Endothelial cell of umbilical vein (primary cell): ENCODE data around the gene PIK3C2G. TPM values are rescaled to one million over a fixed set of nuclear protein-coding genes. Genes with fewer than 3 reads are reported as not detected.

Experiments used
- BruUV-seq: library from RNA; stranded (reverse); fragments of 400-500 nt; replicated peaks from 2 replicates; lab custom pipeline; 2021; lab: Mats Ljungman, UMichigan
- CTCF ChIA-PET: fragments of 300-600, 350-600 bp; sonication (Branson Sonifier 250); formaldehyde crosslinking; loops from one replicate; lab custom pipeline; 2021; ENCODE audit warnings: antibody characterized with exemption, inconsistent platforms; lab: Charles Lee
- POLR2A ChIA-PET: fragments of 300-600, 350-600 bp; sonication (Branson Sonifier 250); formaldehyde crosslinking; loops from one replicate; lab custom pipeline; 2021; ENCODE audit warnings: antibody characterized with exemption, inconsistent platforms; lab: Charles Lee
- DNase-seq: peaks from one replicate; pipeline ENCODE4 v3.0.0-alpha.2; 2011; ENCODE audit warnings: low read depth, low spot score
- FAIRE-seq: peaks from 2 replicates; lab custom pipeline; 2011; peaks lifted over from hg19 to GRCh38; lab: Jason Lieb, UNC
- H2AFZ ChIP-seq: 2 replicates; pipeline ENCODE4 v1.6.0; 2012; ENCODE audit warnings: low read depth, low read length, control low read depth, inconsistent platforms
- H3K27ac ChIP-seq: 2 replicates; pipeline ENCODE4 v1.5.1; 2011; ENCODE audit warnings: low read depth, mild to moderate bottlenecking, control low read depth, low read length, moderate library complexity; ENCODE audit not compliant: insufficient read depth
- H3K27me3 ChIP-seq, 2 experiments: 2 replicates each; pipeline versions ENCODE4 v1.6.0 to v1.6.1; 2011; ENCODE audit warnings: low read length in 2 of 2, mixed read lengths in 1 of 2; ENCODE audit not compliant: control insufficient read depth in 2 of 2, insufficient read depth in 2 of 2
- H3K36me3 ChIP-seq, 2 experiments: 2 replicates in 1 of 2; 3 replicates in 1 of 2; pipeline ENCODE4 v1.5.1; 2011; ENCODE audit warnings: low read length in 2 of 2, mild to moderate bottlenecking in 1 of 2, moderate library complexity in 1 of 2; ENCODE audit not compliant: control insufficient read depth in 2 of 2, insufficient read depth in 2 of 2; ENCODE audit errors: extremely low read depth in 1 of 2
- H3K4me1 ChIP-seq: 3 replicates; pipeline ENCODE4 v1.5.1; 2011; ENCODE audit warnings: mild to moderate bottlenecking, low read length; ENCODE audit not compliant: control insufficient read depth, insufficient read depth; ENCODE audit errors: extremely low read depth
- H3K4me2 ChIP-seq: 2 replicates; pipeline ENCODE4 v1.6.1; 2011; ENCODE audit warnings: low read length, control low read depth, mixed read lengths; ENCODE audit not compliant: insufficient read depth
- H3K4me3 ChIP-seq, 3 experiments: fragments of 200-600 bp in 1 of 3; sonication (generic), shearing (Covaris generic) in 1 of 3; replicated peaks in 1 of 3; 2 replicates each; pipeline ENCODE4 v1.5.1; 2011 to 2016; ENCODE audit warnings: control low read depth in 3 of 3, low read length in 3 of 3, mild to moderate bottlenecking in 2 of 3, inconsistent platforms in 1 of 3, low read depth in 1 of 3, moderate library complexity in 1 of 3; ENCODE audit not compliant: insufficient read depth in 1 of 3
- H3K79me2 ChIP-seq: 2 replicates; pipeline ENCODE4 v1.6.0; 2012; ENCODE audit warnings: low read length, inconsistent platforms; ENCODE audit not compliant: control insufficient read depth, insufficient read depth
- H3K9ac ChIP-seq: replicated peaks from 2 replicates; pipeline ENCODE3; 2011; ENCODE audit warnings: low read length, control low read depth; ENCODE audit not compliant: insufficient read depth; ENCODE audit errors: extremely low read depth
- H3K9me1 ChIP-seq: replicated peaks from 3 replicates; pipeline ENCODE4 v1.6.0; 2011; ENCODE audit warnings: mild to moderate bottlenecking, low read length; ENCODE audit not compliant: control insufficient read depth, insufficient read depth; ENCODE audit errors: extremely low read depth
- H3K9me3 ChIP-seq: replicated peaks from 2 replicates; pipeline ENCODE4 v1.5.1; 2012; ENCODE audit warnings: low read length, inconsistent platforms; ENCODE audit not compliant: control insufficient read depth, insufficient read depth
- H4K20me1 ChIP-seq: replicated peaks from 2 replicates; pipeline ENCODE3; 2011; ENCODE audit warnings: mild to moderate bottlenecking, low read length; ENCODE audit not compliant: control insufficient read depth, insufficient read depth; ENCODE audit errors: extremely low read depth
- EZH2 ChIP-seq: IDR thresholded peaks from 2 replicates; pipeline ENCODE4 v1.6.1; 2012; ENCODE audit warnings: borderline replicate concordance, low read depth, mild to moderate bottlenecking, moderate library complexity, low read length, inconsistent platforms; ENCODE audit not compliant: severe bottlenecking
- FOS ChIP-seq: IDR thresholded peaks from 2 replicates; pipeline ENCODE4 v1.6.1; 2011; ENCODE audit warnings: mild to moderate bottlenecking, low read length, moderate library complexity, borderline replicate concordance; ENCODE audit not compliant: insufficient read depth
- GATA2 ChIP-seq: IDR thresholded peaks from 2 replicates; pipeline ENCODE4 v1.7.0; 2011; ENCODE audit warnings: low read depth, mild to moderate bottlenecking, moderate library complexity, mixed read lengths, low read length; ENCODE audit not compliant: insufficient read length, insufficient read depth
- JUN ChIP-seq: IDR thresholded peaks from 2 replicates; pipeline ENCODE4 v1.6.1; 2011; ENCODE audit warnings: borderline replicate concordance, low read depth; ENCODE audit not compliant: insufficient read length, insufficient read depth
- MYC ChIP-seq: IDR thresholded peaks from one replicate; pipeline ENCODE4 v1.6.1; 2011; ENCODE audit warnings: mild to moderate bottlenecking, low read depth, low read length
- POLR2A ChIP-seq: IDR thresholded peaks from 2 replicates; pipeline ENCODE4 v1.6.1; 2012; ENCODE audit warnings: low read depth, mild to moderate bottlenecking, control low read depth, low read length
- POLR2AphosphoS5 ChIP-seq: IDR thresholded peaks from 2 replicates; pipeline ENCODE4 v1.6.1; 2012; ENCODE audit warnings: low read depth, mild to moderate bottlenecking, control low read depth, low read length, moderate library complexity; ENCODE audit not compliant: insufficient read depth
- dilution Hi-C: fragments of 300-500 bp; cut with MboI; formaldehyde crosslinking; loops from one replicate; pipeline ENCODE4 v1.15.0; 2019; ENCODE audit warnings: low sequenced_read_pairs; ENCODE audit not compliant: extremely low pct_ligation_motif_present
- intact Hi-C: fragments of 100-400 bp; cut with micrococcal nuclease; formaldehyde crosslinking; loops from one replicate; pipeline ENCODE4 v1.10.0; 2022
- polyA plus RNA-seq, 4 experiments: library from polyadenylated mRNA; depleted of rRNA in 3 of 4; stranded (reverse) in 3 of 4; unstranded in 1 of 4; fragments of >200 nt; gene quantifications; 2 replicates each; pipeline versions ENCODE4 v1.2.1 to v1.2.3, GENCODE V29; 2011 to 2012; ENCODE audit warnings: missing spikeins in 1 of 4
- total RNA-seq: library from RNA; stranded (reverse); gene quantifications from 2 replicates; pipeline ENCODE4 v1.2.3, GENCODE V29; 2021
- TF ChIP-seq, protein P1 (sequence below): IDR thresholded peaks from 2 replicates; pipeline ENCODE4 v1.6.1; 2011; ENCODE audit not compliant: insufficient read depth, insufficient read length
- TF ChIP-seq, protein P2 (sequence below), 2 donors: IDR thresholded peaks; 1 replicate in 1 of 2; 2 replicates in 1 of 2; pipeline ENCODE4 v1.5.1; 2011; ENCODE audit warnings: low read length in 2 of 2, mild to moderate bottlenecking in 2 of 2, moderate library complexity in 2 of 2, control low read depth in 1 of 2, inconsistent platforms in 1 of 2, low read depth in 1 of 2; ENCODE audit not compliant: insufficient read depth in 1 of 2; ENCODE audit errors: extremely low read depth in 1 of 2

The PIK3C2G gene
- total and polyA plus RNA-seq, 2 donors (not counting 3 experiments of a cell fraction or from before 2014, with no cell fraction given): not detected

DNA sequence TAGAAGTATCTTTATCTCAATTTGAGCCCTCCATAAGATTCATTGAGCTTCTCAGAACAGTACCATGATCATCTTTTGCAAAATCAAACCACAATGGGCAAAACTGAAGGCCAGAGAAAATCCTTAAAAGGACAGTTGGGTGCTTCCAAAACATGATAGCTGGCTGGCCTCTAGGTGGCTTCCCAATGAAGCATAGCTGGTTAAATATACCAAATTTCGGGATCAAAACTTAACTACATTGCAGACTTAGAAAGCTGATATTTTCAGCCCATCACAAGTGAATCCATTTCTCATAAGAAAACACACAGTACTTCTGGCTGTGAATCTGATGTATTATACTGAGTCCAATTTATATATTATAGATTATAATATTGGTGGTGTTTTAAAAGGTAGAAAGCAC is 15.3 kb upstream of the PIK3C2G start:
- DNase-seq (no peak), FAIRE-seq (no peak)
- no peaks in the 10 kb centered on the region for H3K9me1 ChIP-seq
- TF ChIP-seq GATA2: no peak
- no peak for TF ChIP-seq JUN
- TF ChIP-seq MYC: no peak
- TF ChIP-seq, protein P1, sequence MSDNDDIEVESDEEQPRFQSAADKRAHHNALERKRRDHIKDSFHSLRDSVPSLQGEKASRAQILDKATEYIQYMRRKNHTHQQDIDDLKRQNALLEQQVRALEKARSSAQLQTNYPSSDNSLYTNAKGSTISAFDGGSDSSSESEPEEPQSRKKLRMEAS: no peak
- TF ChIP-seq FOS: no peak
- TF ChIP-seq, protein P2, sequence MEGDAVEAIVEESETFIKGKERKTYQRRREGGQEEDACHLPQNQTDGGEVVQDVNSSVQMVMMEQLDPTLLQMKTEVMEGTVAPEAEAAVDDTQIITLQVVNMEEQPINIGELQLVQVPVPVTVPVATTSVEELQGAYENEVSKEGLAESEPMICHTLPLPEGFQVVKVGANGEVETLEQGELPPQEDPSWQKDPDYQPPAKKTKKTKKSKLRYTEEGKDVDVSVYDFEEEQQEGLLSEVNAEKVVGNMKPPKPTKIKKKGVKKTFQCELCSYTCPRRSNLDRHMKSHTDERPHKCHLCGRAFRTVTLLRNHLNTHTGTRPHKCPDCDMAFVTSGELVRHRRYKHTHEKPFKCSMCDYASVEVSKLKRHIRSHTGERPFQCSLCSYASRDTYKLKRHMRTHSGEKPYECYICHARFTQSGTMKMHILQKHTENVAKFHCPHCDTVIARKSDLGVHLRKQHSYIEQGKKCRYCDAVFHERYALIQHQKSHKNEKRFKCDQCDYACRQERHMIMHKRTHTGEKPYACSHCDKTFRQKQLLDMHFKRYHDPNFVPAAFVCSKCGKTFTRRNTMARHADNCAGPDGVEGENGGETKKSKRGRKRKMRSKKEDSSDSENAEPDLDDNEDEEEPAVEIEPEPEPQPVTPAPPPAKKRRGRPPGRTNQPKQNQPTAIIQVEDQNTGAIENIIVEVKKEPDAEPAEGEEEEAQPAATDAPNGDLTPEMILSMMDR (IDR thresholded peaks at IDR 0.05; ENCODE audit: extremely low read depth in 1 of 2, insufficient read depth in 1 of 2, low read depth in 1 of 2, low read length in 2 of 2): no peak
- TF ChIP-seq POLR2AphosphoS5: no peak
- no peak for TF ChIP-seq POLR2A
- TF ChIP-seq EZH2: no peak
- no peak overlapping the region for H2AFZ ChIP-seq
- no peak overlapping the region for H3K9ac ChIP-seq
- no peaks in the 10 kb centered on the region for H3K79me2 ChIP-seq
- BruUV-seq: no TSS peak
- no peak overlapping the region for H3K4me3 ChIP-seq
- intact Hi-C loops: no loop called here
- no peaks in the 10 kb centered on the region for H3K27me3 ChIP-seq
- H4K20me1 ChIP-seq: no peaks in the 10 kb centered on the region
- dilution Hi-C loops: no loop called here
- H3K4me2 ChIP-seq: no peak overlapping the region
- ChIA-PET POLR2A (no interaction called here), CTCF (interaction anchor here (0.7 to 2.4 kb wide), 4 partner anchors 9 to 75 kb away, joined by 3 to 24 read pairs (median 4); partner anchors contain the start of gene PIK3C2G)
- no peaks in the 10 kb centered on the region for H3K36me3 ChIP-seq
- H3K4me1 ChIP-seq: no peaks in the 10 kb centered on the region
- H3K27ac ChIP-seq: no peak overlapping the region
- no peaks in the 10 kb centered on the region for H3K9me3 ChIP-seq
